IPS-NIHi7 (cell line): ENCODE measurements around the gene CRTC1.

Experiments used
- DNase-seq: peaks from one replicate; pipeline ENCODE4 v3.0.0; 2012; ENCODE audit warnings: mixed read lengths; ENCODE audit errors: extremely low spot score

CRTC1 gene

DNA sequence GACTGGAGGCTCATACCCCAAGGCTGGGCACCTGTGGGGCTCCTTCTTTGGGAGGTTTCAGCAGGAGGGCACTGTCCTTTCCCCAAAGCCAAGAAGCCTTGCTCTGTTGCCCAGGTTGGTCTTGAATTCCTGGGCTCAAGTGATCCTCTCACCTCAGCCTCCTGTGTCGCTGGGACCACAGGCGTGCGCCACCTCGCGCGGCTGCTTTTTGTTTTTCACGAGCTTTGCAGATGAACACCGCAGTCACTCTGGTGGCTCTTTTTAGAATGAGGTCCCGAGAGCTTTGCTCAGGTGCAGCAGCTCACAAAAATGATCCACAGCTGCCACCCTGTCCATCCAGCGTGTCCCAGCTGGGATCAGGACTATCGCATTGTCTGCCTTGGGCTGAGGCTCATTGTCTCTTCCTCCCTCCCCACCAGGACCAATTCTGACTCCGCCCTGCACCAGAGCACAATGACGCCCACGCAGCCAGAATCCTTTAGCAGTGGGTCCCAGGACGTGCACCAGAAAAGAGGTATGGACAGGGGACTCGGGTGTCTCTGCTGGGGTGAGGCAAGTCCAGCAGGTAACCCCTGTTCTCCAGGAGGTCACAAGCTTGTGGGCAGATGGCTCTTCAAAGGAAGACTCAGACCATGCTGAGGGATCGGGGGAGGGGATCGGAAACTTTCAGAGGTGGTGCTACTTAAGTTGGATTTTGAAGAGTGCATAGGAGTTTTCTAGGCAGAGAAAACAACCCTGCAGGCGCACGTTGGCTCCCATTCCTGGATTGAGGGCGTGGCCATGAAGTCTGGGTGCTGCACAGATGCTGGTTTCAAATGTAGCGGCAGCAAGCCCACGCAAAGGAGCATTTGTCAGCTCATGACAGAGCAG is 66.1 kb downstream of the CRTC1 start:
- DNase-seq, result no peak

- no peak for DNase-seq
Measured at GRCh38 chr19:18750295-18750970, 67.0 kb downstream of the CRTC1 start.

DNA sequence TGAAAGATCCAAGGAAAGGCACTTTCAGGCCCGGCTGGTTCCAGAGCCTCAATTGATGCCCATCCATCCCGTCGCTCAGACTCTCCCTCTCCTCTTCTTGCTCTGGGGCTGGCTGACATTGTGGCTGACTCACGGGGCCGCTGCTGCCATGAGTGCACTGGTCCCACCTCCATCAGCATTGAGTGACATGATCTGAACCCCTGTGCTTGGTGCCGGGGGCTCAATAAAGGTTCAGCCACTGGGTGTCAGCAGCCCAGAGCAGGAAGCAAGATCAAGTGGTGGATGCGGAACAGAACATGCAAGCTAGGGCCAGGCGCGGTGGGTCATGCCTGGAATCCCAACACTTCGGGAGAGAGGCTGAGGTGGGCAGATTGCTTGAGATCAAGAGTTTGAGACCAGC is 68.1 kb downstream of the CRTC1 start:
- no peak for DNase-seq

DNA sequence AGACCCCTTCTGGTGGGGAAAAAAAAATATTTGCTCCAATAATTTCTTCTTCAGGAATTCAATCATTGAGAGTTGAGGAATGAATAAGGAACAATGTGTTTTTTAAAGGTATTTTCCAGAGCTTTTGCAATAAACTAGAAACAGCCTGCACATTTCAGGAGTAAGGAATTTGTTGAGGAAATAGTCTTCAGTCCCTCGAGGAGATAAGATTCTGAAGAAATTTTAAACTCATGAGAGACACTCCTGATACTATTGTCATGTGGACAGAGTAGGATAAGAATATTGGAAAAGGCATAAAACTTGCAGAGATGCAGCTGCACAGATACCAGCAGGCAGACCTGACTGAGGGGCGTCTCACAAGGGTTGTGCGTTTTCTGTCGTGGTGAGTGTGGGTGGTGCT is 71.0 kb downstream of the CRTC1 start:
- no peak for DNase-seq

DNA sequence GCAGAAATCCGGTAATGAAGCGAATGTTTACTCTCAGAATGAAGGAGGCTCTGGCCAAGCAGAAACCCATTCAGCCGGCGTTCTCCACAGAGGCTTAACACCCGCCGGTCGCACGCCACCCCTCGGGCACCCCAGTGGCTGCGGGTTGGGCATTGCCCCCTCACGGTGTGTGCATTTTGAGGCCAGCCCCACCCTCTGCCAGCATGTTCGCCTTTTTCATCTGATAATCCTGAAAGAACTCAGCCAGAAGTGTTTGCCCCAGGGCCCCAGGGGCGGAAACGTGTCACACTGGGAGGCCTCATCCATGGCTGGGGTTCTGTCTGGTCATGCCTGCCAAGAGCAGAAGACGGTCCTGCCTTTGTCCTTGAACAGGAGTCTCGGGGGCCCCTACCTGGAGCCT is 73.4 kb downstream of the CRTC1 start:
- DNase-seq, result no peak

GRCh38 chr19:18759304-18759994 is 76.0 kb downstream of the CRTC1 start:
- no peak for DNase-seq

DNA sequence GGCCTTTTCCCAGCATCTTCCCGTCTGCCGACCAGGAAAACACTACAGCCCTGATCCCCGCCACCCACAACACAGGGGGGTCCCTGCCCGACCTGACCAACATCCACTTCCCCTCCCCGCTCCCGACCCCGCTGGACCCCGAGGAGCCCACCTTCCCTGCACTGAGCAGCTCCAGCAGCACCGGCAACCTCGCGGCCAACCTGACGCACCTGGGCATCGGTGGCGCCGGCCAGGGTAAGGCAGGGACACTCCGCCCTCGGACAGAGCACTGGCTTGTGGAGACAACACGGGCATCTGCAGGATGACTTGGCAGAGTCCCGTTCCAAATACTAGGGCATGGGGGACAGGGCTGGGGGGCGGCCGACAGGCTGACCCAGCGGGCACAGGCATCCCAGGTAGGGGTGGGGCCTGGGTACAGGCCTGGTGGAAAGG is 76.5 kb downstream of the CRTC1 start:
- no peak for DNase-seq

- DNase-seq, result no peak
Measured at GRCh38 chr19:18760440-18761383, 77.2 kb downstream of the CRTC1 start.

DNA sequence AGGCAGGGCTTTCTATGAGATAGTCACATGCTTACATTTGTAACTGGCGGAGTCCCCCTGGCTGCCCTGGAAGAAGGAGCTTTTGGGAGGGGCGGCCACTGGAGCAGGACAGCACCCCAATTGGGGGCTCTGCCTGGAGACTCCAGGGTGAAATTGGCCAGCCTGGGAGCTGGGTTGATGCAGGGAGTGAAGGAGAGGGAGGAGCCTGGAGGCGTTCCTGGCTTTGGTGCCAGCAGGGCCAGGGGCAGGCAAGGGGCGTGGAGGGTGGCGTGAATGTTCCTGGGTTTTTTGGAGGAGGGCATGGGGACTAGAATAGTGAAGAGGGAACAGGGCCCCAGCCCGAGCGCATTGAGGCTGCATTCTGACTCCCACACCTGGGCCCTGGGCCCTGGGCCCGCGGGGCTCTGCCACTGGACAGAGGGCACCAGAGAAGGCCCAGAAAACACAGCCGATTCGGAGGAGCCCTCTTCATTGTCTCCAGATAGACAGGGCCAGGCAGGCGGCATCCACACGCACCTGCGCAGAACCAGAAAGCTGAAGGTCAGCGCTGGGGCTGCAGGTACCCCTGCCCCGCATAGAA is 78.1 kb downstream of the CRTC1 start:
- DNase-seq, result no peak

DNA sequence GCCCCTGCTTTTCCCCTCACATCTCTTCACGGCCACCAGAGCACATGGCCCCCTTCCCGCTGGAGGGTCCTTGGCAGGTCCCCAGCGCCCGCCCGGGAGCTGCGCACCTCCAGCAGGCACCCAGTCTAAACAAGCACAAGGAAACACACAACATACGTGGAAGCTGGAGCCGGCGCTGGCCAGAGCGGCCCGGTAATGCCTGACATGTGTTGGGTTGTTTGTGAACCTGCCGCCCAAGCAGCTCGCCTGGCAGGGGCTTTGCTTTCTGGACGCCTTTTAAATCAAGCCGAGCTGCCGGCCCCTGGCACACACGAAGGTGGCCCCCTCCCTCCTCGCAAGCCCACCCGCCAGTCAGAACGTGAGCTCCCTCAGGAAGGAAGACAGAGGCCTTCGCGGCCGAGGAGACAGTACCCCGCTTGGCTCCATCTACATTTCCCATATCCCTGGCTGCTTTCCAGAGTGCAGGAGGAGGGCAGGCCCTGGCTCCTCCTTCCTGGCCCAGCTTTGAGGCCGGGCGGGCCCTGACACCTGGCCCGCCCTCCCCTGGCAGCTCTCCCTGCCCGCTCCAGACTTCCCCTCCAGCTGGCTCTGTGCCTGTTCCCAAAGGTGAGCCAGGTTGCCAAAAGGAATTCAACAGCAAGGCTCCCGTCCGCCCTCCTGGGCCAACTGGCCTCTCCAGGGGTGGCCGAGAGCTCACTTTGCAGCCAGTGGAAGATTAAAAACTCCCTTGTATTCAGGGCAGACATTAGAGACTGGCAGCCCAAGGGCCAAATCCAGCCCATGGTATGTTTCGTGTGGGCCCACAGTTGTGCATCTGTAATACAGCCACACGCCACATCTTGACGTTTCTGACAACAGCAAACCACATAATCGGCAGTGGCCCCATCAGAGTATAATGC is 78.9 kb downstream of the CRTC1 start:
- DNase-seq, result peak; percentile 54

DNA sequence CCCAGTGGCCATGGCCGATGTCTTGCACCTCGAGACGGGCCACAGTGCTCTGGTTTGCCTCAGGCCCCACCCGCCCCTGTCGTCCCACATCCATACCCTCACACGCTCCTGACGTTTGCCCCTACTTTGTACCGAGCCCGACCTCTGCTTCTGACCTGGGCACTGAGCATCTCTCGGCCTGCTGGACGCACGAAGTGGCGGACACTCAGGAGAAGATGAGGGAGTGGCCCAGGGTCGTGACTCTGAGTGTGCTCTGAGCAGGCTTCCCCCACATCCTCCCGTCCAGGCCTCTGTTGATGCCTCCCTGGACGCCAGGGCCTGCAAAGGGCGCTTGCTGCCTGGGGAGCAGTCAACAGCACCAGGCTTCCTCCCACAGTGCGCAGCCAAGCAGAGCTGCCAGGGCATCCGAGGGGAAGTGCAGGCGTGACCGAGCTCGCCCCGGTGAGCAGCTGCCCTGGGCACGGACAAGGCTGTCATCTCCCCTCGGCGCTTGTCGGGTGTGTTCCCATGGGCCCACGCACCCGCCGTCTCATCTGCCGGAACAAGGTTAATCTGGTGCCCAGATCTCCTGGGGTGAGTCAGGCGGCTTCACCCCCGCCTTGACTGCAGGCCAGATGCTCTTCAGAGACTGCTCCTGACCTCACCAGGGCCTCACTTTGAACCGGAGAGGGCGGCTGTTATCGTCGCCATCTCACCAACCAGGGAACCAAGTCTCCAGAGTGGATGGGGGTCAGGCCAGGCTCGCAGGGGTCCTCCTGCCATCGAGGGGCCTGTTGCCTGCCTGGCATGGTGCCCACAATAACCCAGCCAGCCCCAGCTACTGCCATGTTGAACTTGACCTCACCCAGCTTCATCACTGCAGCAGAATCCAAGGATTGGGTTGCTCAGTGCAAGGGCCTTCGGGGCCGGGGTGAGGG is 80.5 kb downstream of the CRTC1 start:
- no peak for DNase-seq

GRCh38 chr19:18764591-18765051 is 81.1 kb downstream of the CRTC1 start:
- DNase-seq, result no peak

- DNase-seq, result no peak
Measured at GRCh38 chr19:18765224-18765623, 81.7 kb downstream of the CRTC1 start.

GRCh38 chr19:18768046-18768771 is 84.7 kb downstream of the CRTC1 start:
- DNase-seq, result peak; percentile 62

GRCh38 chr19:18768997-18769891 is 85.8 kb downstream of the CRTC1 start:
- DNase-seq, result no peak

DNA sequence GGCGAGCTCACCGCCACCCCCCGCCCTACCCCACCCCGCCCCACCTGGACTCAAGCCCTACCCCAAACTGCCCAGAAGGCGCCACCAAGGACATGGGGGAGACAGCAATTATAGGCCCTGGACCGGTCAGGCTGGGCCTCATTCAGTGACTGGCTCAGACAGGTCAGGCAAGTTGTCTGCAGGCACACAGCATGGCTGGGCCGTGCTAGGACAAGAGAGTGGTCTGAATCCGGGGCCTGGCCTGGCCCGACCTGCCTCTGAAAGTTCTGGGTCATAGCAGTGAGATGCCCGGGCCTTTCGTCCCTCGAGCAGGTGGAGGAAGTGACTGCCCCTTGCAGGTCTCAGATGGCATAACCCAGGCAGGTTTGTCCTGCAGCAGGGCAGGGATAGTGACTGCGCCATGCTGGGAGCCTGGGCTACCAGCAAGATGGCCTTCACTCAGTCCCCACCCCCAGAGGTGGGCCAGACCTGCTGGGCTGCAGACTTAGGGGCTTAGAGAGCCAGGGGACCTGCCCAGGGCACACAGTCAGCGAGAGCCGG is 86.6 kb downstream of the CRTC1 start:
- DNase-seq, result no peak
